GM19193 (cell line): ENCODE data around the gene CHST6.

ENCODE experiments used
- POLR2A ChIP-seq: IDR thresholded peaks from 4 replicates; pipeline ENCODE4 v1.6.1; 2011; ENCODE audit not compliant: insufficient read depth, insufficient read length; ENCODE audit errors: extremely low read depth

CHST6 gene

GRCh38 chr16:75482434-75483205 is 12.6 kb downstream of the CHST6 start:
- TF ChIP-seq POLR2A = no peak

- no peak for TF ChIP-seq POLR2A
Measured at GRCh38 chr16:75481475-75481874, 13.8 kb downstream of the CHST6 start.

- no peak for TF ChIP-seq POLR2A
Measured at GRCh38 chr16:75479421-75479990, 15.7 kb downstream of the CHST6 start.

GRCh38 chr16:75478480-75479345 is 16.5 kb downstream of the CHST6 start:
- TF ChIP-seq POLR2A = no peak

GRCh38 chr16:75477680-75478473 is 17.4 kb downstream of the CHST6 start:
- no peak for TF ChIP-seq POLR2A

GRCh38 chr16:75476817-75477216 is 18.4 kb downstream of the CHST6 start:
- no peak for TF ChIP-seq POLR2A

- TF ChIP-seq POLR2A = no peak
Measured at GRCh38 chr16:75475420-75475847, 19.8 kb downstream of the CHST6 start.

GRCh38 chr16:75472908-75473877 is 22.0 kb downstream of the CHST6 start:
- no peak for TF ChIP-seq POLR2A

GRCh38 chr16:75471723-75472633 is 23.3 kb downstream of the CHST6 start:
- TF ChIP-seq POLR2A = no peak

- no peak for TF ChIP-seq POLR2A
Measured at GRCh38 chr16:75466760-75467159, 28.5 kb downstream of the CHST6 start.

GRCh38 chr16:75464122-75464918 is 30.9 kb downstream of the CHST6 start, which contains the start of gene TMEM170A:
Gene TMEM170A, minus strand, starts transcription at chr16:75464689. Its CDS starts 89 bp downstream, at chr16:75464600.
- TF ChIP-seq POLR2A = peak; percentile 97

GRCh38 chr16:75462806-75463205 is 32.4 kb downstream of the CHST6 start:
- no peak for TF ChIP-seq POLR2A
